ENCODE measurements around the gene SOS1.
"Not testable (repeated sequence)": the region's sequence is repeated elsewhere in the genome, so short reads cannot be mapped to it uniquely, and the experiment has no call there.

SOS1 gene

GRCh38 chr2:39099310-39099869 is 21.5 kb downstream of the SOS1 start:
- DNase-seq, result no peak

- no peak for DNase-seq
Observed at GRCh38 chr2:39095624-39096023, 25.2 kb downstream of the SOS1 start.

GRCh38 chr2:39094717-39095363 is 26.0 kb downstream of the SOS1 start:
- no peak for DNase-seq

GRCh38 chr2:39093218-39093898 is 27.5 kb downstream of the SOS1 start:
- no peak for DNase-seq

GRCh38 chr2:39091543-39091942 is 29.3 kb downstream of the SOS1 start:
- no peak for DNase-seq

- no peak for DNase-seq
Observed at GRCh38 chr2:39091063-39091462, 29.8 kb downstream of the SOS1 start.

GRCh38 chr2:39080152-39080551 is 40.7 kb downstream of the SOS1 start:
- DNase-seq, result no peak

GRCh38 chr2:39069890-39070465 is 50.9 kb downstream of the SOS1 start:
- DNase-seq, result no peak

- no peak for DNase-seq
Observed at GRCh38 chr2:39069136-39069515, 51.7 kb downstream of the SOS1 start.

- no peak for DNase-seq
Observed at GRCh38 chr2:39068299-39069135, 52.3 kb downstream of the SOS1 start.

GRCh38 chr2:39065616-39066015 is 55.2 kb downstream of the SOS1 start:
- DNase-seq, result no peak

GRCh38 chr2:39062320-39062719 is 58.5 kb downstream of the SOS1 start:
- DNase-seq, result no peak

- no peak for DNase-seq
Observed at GRCh38 chr2:39061280-39061679, 59.6 kb downstream of the SOS1 start.

GRCh38 chr2:39059366-39059952 is 61.4 kb downstream of the SOS1 start:
- DNase-seq, result no peak

GRCh38 chr2:39058101-39058500 is 62.8 kb downstream of the SOS1 start:
- no peak for DNase-seq

- not testable (repeated sequence) for DNase-seq
Observed at GRCh38 chr2:39052665-39053064, 68.2 kb downstream of the SOS1 start.

GRCh38 chr2:39050109-39050508 is 70.7 kb downstream of the SOS1 start:
- DNase-seq, result no peak

GRCh38 chr2:39039072-39039471 is 81.8 kb downstream of the SOS1 start:
- no peak for DNase-seq

- DNase-seq, result no peak
Observed at GRCh38 chr2:39033980-39034379, 86.9 kb downstream of the SOS1 start.

- DNase-seq, result no peak
Observed at GRCh38 chr2:39027421-39027820, 93.4 kb downstream of the SOS1 start.

- DNase-seq, result no peak
Observed at GRCh38 chr2:39024833-39025232, 96.0 kb downstream of the SOS1 start.

- DNase-seq, result no peak
Observed at GRCh38 chr2:39023649-39024048, 97.2 kb downstream of the SOS1 start.
